Stimulated activated CD8-positive, alpha-beta memory T cell treated with anti-CD3 and anti-CD28 coated beads, Interleukin-4, amount 100 ng/mL, for 1 hour (primary cell): ENCODE results near the gene CPLX1.

ENCODE experiments used
- DNase-seq, 2 donors: peaks; one replicate each; pipeline ENCODE4 v3.0.0-alpha.2; 2020; ENCODE audit warnings: low read depth in 2 of 2, low spot score in 1 of 2

Gene CPLX1

GRCh38 chr4:825971-826330, at the start of gene CPLX1:
TSS of gene CPLX1 (minus strand) at chr4:826129. CDS start at chr4:824522, 1,607 bp downstream.
- DNase-seq = no peak

GRCh38 chr4:874971-875817, 49.3 kb upstream of the CPLX1 start:
- no peak for DNase-seq

- no peak for DNase-seq
Measured at GRCh38 chr4:874056-874455, 48.1 kb upstream of the CPLX1 start.

GRCh38 chr4:872241-872981, 46.5 kb upstream of the CPLX1 start:
- no peak for DNase-seq

DNA sequence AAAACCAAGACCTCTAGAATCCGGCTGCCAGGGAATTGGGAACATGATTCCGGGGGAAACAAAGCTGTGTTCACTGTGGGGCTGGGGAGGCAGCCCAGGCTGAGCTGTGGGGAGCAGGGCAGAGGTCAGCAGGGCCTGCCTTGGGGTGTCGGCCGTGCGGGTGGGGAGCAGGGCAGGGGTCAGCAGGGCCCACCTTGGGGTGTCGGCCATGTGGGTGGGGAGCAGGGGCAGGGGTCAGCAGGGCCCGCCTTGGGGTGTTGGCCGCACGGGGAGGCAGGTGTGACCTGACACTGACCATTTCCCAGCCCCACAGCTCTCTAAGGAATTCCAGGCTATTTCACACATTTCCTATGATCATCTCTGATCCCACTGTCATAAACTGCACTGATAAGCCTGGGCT, 45.6 kb upstream of the CPLX1 start:
- no peak for DNase-seq

GRCh38 chr4:870951-871350, 45.0 kb upstream of the CPLX1 start:
- DNase-seq = no peak

- DNase-seq = no peak
Measured at GRCh38 chr4:869776-870175, 43.8 kb upstream of the CPLX1 start.

DNA sequence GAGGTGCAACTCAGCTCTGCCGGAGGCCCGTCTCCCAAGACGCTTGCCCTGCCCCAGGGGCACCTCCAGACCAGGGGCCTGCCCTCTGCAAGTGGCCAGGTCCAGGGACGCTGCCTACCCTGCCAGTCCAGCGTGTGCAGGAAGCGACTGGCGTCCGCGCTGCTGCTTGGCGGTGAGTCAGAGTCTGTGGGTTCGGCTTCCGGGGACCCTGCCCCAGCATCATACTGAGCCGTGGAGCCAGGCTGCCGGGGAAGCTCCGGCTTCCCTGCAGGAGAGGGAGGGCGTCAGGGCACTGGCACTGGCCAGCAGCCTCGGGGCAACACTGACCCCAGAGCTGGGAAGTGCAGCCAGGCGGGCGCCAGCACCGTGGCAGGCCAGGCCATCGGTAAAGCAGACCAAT, 42.5 kb upstream of the CPLX1 start:
- DNase-seq = no peak

DNA sequence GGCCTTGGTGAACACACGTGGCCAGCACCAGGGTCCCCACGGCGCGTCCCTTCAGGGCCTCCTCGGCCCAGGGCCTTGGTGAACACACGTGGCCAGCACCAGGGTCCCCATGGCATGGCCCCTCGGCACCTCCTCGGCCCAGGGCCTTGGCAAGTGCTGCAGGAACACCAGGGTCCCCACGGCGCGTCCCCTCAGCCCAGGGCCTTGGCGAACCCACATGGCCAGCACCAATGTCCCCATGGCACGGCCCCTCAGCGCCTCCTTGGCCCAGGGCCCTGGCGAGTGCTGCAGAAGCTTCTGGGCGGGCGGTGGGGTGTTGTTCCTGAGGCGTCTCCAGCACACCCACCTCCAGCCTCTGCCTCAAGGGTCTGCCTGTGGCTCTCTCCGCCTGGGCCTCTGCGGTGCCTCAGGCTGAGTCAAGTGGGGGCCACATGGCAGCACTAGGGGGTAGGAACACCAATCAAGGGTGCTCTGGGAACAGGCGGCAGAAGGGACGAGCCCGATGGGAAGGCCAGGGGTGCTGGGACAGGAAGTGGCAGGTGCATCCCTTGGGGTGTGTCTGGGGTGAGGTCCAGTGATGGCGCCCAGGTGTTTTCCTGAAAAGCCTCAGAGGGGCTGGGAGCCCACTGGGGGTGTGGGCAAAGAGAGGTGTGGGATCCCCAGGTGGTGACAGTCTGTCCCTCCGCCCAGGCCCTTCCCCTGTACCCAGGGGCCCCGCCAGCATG, 41.8 kb upstream of the CPLX1 start:
- no peak for DNase-seq

DNA sequence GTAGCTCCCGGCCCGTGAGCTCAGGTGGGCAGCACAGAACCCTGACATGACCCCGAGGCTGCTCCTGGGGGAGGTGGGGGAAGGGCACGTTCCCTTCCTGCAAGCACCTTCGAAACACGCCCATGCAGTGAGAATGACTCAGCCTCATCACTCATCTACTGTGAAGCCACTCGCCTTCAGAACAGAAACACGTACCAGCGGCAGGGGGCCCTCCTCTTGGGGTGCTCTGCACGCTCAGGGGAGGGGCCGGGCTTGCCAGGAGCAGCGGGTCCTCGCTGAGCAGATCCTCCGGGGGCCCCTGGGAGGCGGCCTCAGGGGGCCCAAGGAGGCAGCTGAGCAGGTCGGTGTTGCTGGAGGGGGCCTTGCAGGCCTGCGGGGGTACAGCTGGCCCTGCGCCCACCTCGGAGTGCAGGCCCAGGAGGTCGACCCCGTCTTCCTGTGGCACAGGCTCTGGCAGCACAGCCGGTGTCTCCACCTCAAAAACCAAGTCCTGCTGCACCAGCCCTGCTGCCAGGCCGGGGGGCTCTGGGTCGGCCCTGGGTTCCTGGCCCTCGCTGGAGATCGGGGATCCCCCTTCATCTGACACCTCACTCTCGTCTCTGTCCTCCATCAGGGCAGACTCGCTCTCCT, 40.9 kb upstream of the CPLX1 start:
- no peak for DNase-seq

- DNase-seq = no peak
Measured at GRCh38 chr4:866068-866760, 40.3 kb upstream of the CPLX1 start.

DNA sequence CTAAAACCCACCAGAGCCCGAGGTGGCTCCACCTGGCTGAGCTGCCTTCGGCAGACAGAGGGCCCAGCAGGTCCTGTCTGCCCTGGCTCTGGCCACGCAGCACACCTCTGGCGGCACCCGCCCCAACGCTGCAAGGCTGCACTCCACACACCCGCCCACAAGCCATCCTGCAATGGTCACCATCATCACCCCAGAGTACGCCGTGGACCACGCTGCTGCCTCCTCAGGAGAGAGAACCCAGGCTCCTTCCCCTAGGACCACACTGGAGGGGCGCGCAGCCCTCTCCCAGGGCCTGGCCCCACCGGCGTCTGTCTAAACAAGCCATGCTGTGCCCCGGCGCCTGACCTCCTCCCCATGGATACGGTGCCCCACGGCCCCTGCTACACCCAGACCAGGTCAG, 39.6 kb upstream of the CPLX1 start:
- DNase-seq = no peak

GRCh38 chr4:865121-865465, 39.2 kb upstream of the CPLX1 start:
- DNase-seq = no peak

DNA sequence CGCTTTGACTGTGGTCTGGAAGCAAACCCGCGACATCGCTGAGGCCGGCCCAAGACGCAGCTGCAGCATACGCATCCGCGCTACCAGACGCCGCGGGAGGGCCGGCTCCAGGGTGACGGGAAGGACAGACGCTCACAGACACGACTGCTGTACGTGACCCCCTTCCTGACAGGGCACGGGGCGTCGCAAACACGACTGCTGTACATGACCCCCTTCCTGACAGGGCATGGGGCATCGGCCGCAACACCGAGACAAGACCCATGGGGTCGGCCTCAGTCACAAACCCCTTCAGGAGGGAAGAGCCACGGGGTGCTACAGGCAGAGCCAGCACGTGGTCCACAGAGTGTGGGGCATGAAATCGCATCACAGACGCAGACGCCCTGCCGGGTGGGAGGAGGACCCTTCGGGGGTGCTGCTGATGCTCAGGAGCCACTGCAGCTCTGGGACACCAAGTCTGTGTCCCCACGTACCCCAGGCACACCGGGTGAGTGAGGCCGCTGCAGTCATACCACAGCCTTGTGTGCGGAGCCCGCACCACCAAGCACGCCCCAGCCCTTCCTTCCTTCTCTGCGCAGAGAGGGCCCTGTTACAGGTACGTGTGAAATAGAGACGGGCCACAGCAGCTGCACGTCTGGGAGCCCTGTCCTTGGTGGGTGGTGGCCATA, 38.7 kb upstream of the CPLX1 start:
- no peak for DNase-seq

- no peak for DNase-seq
Measured at GRCh38 chr4:860561-860960, 34.6 kb upstream of the CPLX1 start.

DNA sequence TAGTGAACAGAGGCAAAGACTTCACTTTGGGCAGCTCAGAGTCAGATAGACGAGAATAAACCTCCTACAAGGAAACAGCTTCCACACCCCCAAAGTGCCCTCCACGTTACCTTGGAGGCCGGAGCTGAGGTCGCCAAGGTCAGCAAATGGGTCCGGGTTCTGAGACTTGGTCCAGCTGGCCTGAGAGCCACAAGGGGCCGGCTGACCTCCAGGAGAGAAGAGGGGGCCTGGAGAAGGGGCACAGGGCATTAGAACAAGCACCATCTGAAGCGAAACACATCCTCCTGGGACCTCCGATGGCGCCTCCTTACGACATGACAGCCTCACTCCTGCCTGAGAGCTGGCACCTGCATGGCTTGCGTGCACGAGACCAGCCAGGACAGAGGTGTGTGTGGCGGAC, 33.6 kb upstream of the CPLX1 start:
- no peak for DNase-seq

GRCh38 chr4:858831-859451, 33.0 kb upstream of the CPLX1 start:
- no peak for DNase-seq

DNA sequence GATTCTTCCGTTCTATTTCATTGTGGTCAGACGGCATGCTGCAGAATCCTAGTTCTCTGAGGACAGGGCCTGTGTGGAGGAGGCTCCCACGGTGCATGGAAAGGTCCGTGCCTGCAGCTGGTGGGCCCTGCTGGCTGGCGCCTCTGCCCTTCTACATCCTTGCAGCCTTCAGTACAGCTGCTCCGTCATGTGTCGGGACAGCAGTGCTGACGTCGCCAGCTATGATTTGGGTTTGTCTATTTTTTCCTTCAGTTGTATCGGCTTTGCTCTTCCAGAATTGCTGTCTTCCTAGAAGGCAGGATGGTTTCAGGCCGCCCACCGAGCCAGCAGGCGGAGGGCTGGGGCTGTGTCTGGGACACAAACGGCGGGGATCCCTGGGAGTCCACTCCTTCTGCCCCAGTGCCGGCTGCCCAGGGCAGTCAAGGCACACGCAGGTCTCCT, 32.1 kb upstream of the CPLX1 start:
- no peak for DNase-seq

- no peak for DNase-seq
Measured at GRCh38 chr4:857461-857860, 31.5 kb upstream of the CPLX1 start.
